Effector memory CD8-positive, alpha-beta T cell (primary cell): ENCODE measurements around the gene ADAMTSL3.

Experiments
- ATAC-seq: fragments of 150-1000 bp; cut with Tn5 transposase; replicated peaks from 2 replicates; pipeline ENCODE4 v1.10.0; 2021; ENCODE audit warnings: mild to moderate bottlenecking, moderate library complexity
- DNase-seq, 3 experiments: peaks; one replicate each; pipeline ENCODE4 v3.0.0; 2021
- H3K27ac Mint-ChIP-seq, 2 donors: one replicate each; pipeline ENCODE4 v1.8.0; 2022; ENCODE audit warnings: mild to moderate bottlenecking in 2 of 2, mixed read lengths in 2 of 2, moderate library complexity in 2 of 2
- H3K27me3 Mint-ChIP-seq, 2 donors: one replicate each; pipeline ENCODE4 v1.8.0; 2022; ENCODE audit warnings: mixed read lengths in 2 of 2
- H3K36me3 Mint-ChIP-seq: one replicate; pipeline ENCODE4 v1.8.0; 2022; ENCODE audit warnings: mild to moderate bottlenecking, moderate library complexity, mixed read lengths; ENCODE audit not compliant: insufficient read depth
- H3K4me1 Mint-ChIP-seq, 2 donors: one replicate each; pipeline ENCODE4 v1.8.0; 2022; ENCODE audit warnings: low read depth in 2 of 2, mixed read lengths in 2 of 2
- H3K4me3 Mint-ChIP-seq, 2 donors: one replicate each; pipeline ENCODE4 v1.8.0; 2022; ENCODE audit warnings: mild to moderate bottlenecking in 2 of 2, mixed read lengths in 2 of 2, moderate library complexity in 2 of 2
- H3K9me3 Mint-ChIP-seq, 2 donors: one replicate each; pipeline ENCODE4 v1.8.0; 2022; ENCODE audit warnings: mixed read lengths in 2 of 2

ADAMTSL3 gene

DNA sequence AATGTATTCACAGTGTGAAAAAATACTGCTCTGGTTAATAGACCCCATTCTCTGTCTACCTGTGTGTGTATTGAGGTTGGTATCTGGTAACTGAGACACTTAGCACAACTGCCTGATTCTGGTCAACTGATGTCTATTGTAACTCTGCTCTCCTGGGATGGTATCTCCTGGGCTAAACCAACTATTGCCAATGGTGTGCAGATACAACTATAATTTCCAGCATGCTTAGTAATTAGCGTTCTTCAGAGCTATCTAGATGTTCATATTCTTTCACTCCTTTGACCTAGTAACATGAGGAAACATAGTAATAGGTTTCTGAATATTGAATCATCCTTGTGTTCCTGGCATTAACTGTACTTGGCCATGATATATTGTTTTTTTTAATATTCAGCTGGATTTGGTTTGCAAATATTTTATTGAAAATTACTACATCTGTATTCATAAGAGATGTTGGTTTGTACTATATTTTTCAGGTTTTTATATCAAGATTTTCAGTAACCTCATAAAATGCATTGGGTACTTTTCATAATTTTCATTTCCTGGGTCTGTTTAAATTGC is 16.8 kb downstream of the ADAMTSL3 start:
- H3K4me3 Mint-ChIP-seq: no peak overlapping the region

GRCh38 chr15:83671603-83672002 is 17.7 kb downstream of the ADAMTSL3 start:
- Mint-ChIP-seq H3K4me3 (no peak overlapping the region), H3K36me3 (no peaks in the 10 kb centered on the region), H3K4me1 (no peaks in the 10 kb centered on the region), H3K9me3 (peaks cover 0 to 2% of the 10 kb centered on the region in 2 donors), H3K27ac (no peak overlapping the region), H3K27me3 (no peaks in the 10 kb centered on the region)
- ATAC-seq: no peak
- no peak for DNase-seq

More for the DNA sequence above, 16.8 kb downstream of the ADAMTSL3 start:
- Mint-ChIP-seq H3K36me3 (no peaks in the 10 kb centered on the region), H3K9me3 (no peaks in the 10 kb centered on the region), H3K27ac (no peak overlapping the region), H3K4me1 (no peaks in the 10 kb centered on the region), H3K27me3 (no peaks in the 10 kb centered on the region)
- no peak for ATAC-seq
- DNase-seq: no peak

DNA sequence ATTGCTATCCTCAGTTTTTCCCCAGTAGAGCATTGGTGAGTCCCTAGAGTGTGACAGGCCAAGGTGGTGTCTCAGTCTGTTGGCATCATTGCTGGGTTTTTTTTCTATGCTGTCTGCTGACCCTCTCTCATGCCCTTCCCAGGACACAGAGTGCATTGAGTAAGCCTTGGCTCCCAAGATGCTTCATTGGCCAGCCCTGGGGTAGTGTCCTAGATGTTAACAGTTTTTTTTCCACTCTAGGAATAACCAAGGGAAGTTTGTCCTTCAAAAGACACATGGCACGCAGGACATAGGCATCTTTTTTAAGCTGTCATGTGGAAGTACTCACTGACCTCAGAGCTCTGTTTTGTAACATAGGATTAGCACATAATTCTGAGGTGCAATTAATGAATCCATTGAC is 19.5 kb downstream of the ADAMTSL3 start:
- no peaks in the 10 kb centered on the region for H3K36me3 Mint-ChIP-seq
- peaks cover 0 to 2% of the 10 kb centered on the region in 2 donors for H3K9me3 Mint-ChIP-seq
- H3K4me1 Mint-ChIP-seq: no peaks in the 10 kb centered on the region
- H3K27ac Mint-ChIP-seq: no peak overlapping the region
- no peak for DNase-seq
- H3K4me3 Mint-ChIP-seq: no peak overlapping the region
- ATAC-seq: no peak
- H3K27me3 Mint-ChIP-seq: no peaks in the 10 kb centered on the region

DNA sequence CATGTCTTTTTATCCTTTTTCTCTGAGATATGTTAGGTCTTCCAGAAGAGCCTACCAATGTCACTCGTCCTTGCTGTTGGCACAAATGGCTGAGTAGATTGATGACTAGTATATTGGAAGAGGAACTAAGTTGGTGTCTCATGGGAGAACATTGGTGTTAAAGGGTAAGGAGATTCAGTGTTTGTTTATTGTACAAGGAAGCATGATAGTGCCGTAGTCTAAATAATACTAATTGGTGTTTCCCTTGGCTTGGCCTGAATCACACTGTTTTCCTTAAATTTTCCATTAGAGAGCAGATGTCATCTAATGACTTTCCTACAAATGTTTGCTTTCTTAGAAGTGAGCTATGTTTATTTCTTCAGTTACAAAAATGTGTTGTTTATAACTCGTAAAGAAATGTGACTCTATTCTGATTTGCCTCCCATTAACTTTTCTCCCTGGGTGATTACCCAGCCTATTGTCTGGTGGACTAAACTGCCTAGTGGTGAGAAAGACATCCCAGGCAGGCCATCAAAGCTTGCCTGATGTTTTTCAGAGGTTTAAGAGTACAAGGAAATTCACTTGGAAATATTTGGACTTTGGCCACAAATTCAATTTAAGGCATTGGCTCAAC is 28.7 kb downstream of the ADAMTSL3 start:
- Mint-ChIP-seq H3K4me3 (no peak overlapping the region), H3K4me1 (no peaks in the 10 kb centered on the region), H3K27me3 (peaks cover 6 to 16% of the 10 kb centered on the region in 2 donors), H3K36me3 (no peaks in the 10 kb centered on the region), H3K9me3 (peaks cover 0 to 3% of the 10 kb centered on the region in 2 donors), H3K27ac (no peak overlapping the region)
- ATAC-seq (no peak), DNase-seq (no peak)

- ATAC-seq: no peak
- H3K27ac Mint-ChIP-seq: no peak overlapping the region
- no peaks in the 10 kb centered on the region for H3K36me3 Mint-ChIP-seq
Measured at GRCh38 chr15:83685916-83686332, 32.0 kb downstream of the ADAMTSL3 start.

DNA sequence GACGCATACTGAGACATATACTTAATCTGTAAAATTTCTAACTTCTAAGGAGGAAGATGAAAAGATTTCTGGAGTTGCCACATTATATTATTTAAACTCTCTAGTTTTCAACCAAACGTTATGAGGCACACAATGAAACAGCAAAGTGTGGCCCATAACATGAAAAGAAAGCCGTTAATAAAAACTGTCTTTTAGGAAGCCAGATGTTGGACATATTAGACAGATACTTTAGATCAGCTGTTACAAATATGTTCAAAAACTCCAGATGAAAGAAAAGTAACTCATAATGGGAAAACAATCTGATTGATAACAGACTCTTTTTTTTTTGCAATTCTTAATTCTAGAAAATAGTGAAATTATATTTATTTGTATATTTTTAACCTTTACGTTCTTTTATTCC is 34.3 kb downstream of the ADAMTSL3 start:
- H3K36me3 Mint-ChIP-seq: no peaks in the 10 kb centered on the region
- H3K27ac Mint-ChIP-seq: no peak overlapping the region
- no peak overlapping the region for H3K4me3 Mint-ChIP-seq
- H3K4me1 Mint-ChIP-seq: no peaks in the 10 kb centered on the region
- peaks cover 6 to 16% of the 10 kb centered on the region in 2 donors for H3K27me3 Mint-ChIP-seq
- ATAC-seq (no peak), DNase-seq (no peak)
- peaks cover 0 to 2% of the 10 kb centered on the region in 2 donors for H3K9me3 Mint-ChIP-seq

More at GRCh38 chr15:83685916-83686332, 32.0 kb downstream of the ADAMTSL3 start:
- Mint-ChIP-seq H3K4me1 (no peaks in the 10 kb centered on the region), H3K4me3 (no peak overlapping the region), H3K9me3 (peaks cover 0 to 3% of the 10 kb centered on the region in 2 donors), H3K27me3 (peaks cover 6 to 16% of the 10 kb centered on the region in 2 donors)
- no peak for DNase-seq

GRCh38 chr15:83690676-83691075 is 36.8 kb downstream of the ADAMTSL3 start:
- H3K4me1 Mint-ChIP-seq: no peaks in the 10 kb centered on the region
- H3K36me3 Mint-ChIP-seq: no peaks in the 10 kb centered on the region
- peaks cover 0 to 9% of the 10 kb centered on the region in 2 donors for H3K27me3 Mint-ChIP-seq
- no peak overlapping the region for H3K4me3 Mint-ChIP-seq
- H3K9me3 Mint-ChIP-seq: peaks cover 3 to 8% of the 10 kb centered on the region in 2 donors
- no peak for ATAC-seq
- H3K27ac Mint-ChIP-seq: no peak overlapping the region
- no peak for DNase-seq

GRCh38 chr15:83692746-83693581 is 39.0 kb downstream of the ADAMTSL3 start:
- peaks cover 5 to 14% of the 10 kb centered on the region in 2 donors for H3K9me3 Mint-ChIP-seq
- ATAC-seq (no peak), DNase-seq (no peak)
- H3K36me3 Mint-ChIP-seq: no peaks in the 10 kb centered on the region
- no peak overlapping the region for H3K27ac Mint-ChIP-seq
- H3K4me3 Mint-ChIP-seq: no peak overlapping the region
- no peaks in the 10 kb centered on the region for H3K4me1 Mint-ChIP-seq
- no peaks in the 10 kb centered on the region for H3K27me3 Mint-ChIP-seq

GRCh38 chr15:83694015-83694414 is 40.1 kb downstream of the ADAMTSL3 start:
- ATAC-seq (no peak), DNase-seq (no peak)
- no peaks in the 10 kb centered on the region for H3K36me3 Mint-ChIP-seq
- no peak overlapping the region for H3K4me3 Mint-ChIP-seq
- H3K27me3 Mint-ChIP-seq: no peaks in the 10 kb centered on the region
- no peak overlapping the region for H3K27ac Mint-ChIP-seq
- peaks cover 7 to 14% of the 10 kb centered on the region in 2 donors for H3K9me3 Mint-ChIP-seq
- no peaks in the 10 kb centered on the region for H3K4me1 Mint-ChIP-seq

DNA sequence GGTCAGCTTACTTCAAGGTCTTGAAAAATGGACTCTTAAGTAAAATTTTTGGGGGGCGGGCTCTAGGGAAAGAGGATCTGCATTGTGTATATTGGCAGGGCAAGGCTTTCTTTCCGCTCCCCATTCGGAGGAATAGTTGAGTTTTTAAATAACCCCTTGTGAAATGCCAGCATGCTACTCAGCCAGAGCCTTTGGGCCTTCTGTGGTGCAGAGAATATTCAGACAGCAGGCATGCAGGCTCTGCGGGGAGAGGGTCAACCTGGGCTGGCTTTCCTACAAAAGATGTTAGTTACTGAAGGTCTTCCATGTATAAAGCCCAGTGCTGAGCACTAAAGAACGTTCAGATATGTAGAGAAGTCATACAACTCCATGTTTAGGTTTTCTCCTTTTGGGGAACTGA is 40.6 kb downstream of the ADAMTSL3 start:
- no peak overlapping the region for H3K27ac Mint-ChIP-seq
- no peaks in the 10 kb centered on the region for H3K27me3 Mint-ChIP-seq
- DNase-seq (no peak), ATAC-seq (no peak)
- peaks cover 7 to 18% of the 10 kb centered on the region in 2 donors for H3K9me3 Mint-ChIP-seq
- no peaks in the 10 kb centered on the region for H3K36me3 Mint-ChIP-seq
- no peaks in the 10 kb centered on the region for H3K4me1 Mint-ChIP-seq
- no peak overlapping the region for H3K4me3 Mint-ChIP-seq

DNA sequence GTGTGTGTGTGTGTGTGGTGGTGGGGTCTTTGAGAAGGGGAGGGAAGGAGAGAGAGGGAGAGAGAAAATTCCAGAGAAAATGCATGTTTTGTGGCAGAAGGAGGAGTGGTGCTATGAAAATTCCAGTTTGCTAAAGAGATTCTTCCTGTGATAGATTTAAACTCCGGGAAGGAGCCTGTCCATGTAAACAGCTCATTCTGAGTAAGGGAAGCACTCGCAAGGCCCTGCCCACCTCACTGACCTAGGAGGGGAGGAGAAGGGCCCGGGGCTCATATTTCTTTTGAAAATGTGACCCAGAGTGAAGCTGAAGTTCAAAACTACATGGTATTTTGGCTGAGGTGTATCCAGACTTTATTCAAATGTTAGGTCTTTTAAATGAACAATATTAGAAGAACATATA is 41.3 kb downstream of the ADAMTSL3 start:
- Mint-ChIP-seq H3K36me3 (no peaks in the 10 kb centered on the region), H3K4me1 (no peaks in the 10 kb centered on the region), H3K27ac (no peak overlapping the region), H3K27me3 (no peaks in the 10 kb centered on the region), H3K9me3 (peaks cover 7 to 21% of the 10 kb centered on the region in 2 donors), H3K4me3 (no peak overlapping the region)
- ATAC-seq: no peak
- no peak for DNase-seq

DNA sequence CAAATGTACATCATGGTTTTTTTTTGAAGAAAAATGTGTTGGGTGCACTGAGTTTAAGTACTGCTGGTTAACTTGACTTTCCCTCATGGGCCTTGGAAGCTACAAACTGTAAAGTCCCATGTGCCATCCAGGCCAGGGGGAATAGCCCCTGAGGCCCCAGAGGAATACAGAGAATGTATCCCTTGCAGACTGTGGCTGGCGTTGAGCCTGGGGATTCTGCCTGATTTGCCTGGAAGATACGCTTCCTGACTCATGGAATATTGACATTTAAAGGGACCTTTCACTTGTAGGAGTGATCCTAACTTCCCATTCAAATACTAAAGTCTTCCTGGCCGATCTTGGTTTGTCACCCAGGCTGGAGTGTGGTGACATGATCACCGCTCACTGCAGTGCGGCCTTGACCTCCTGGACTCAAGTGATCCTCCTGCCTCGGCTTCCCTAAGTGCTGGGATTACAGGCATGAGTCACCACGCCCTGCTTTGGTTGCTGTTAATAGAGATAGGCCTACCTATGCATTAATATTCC is 42.0 kb downstream of the ADAMTSL3 start:
- H3K27ac Mint-ChIP-seq: no peak overlapping the region
- H3K4me1 Mint-ChIP-seq: no peaks in the 10 kb centered on the region
- H3K9me3 Mint-ChIP-seq: peaks cover 7 to 21% of the 10 kb centered on the region in 2 donors

GRCh38 chr15:83697716-83698115 is 43.8 kb downstream of the ADAMTSL3 start:
- Mint-ChIP-seq H3K27ac (no peak overlapping the region), H3K27me3 (peaks cover 0 to 15% of the 10 kb centered on the region in 2 donors), H3K4me1 (no peaks in the 10 kb centered on the region), H3K36me3 (no peaks in the 10 kb centered on the region), H3K9me3 (peaks cover 7 to 21% of the 10 kb centered on the region in 2 donors), H3K4me3 (no peak overlapping the region)
- ATAC-seq (no peak), DNase-seq (no peak)

More for the DNA sequence above, 42.0 kb downstream of the ADAMTSL3 start:
- Mint-ChIP-seq H3K36me3 (no peaks in the 10 kb centered on the region), H3K4me3 (no peak overlapping the region), H3K27me3 (no peaks in the 10 kb centered on the region)
- no peak for DNase-seq
- no peak for ATAC-seq
